ENCODE data around the gene PCDH9.
"Not testable (repeated sequence)": the region's sequence is repeated elsewhere in the genome, so short reads cannot be mapped to it uniquely, and the experiment has no call there.

Gene PCDH9

DNA sequence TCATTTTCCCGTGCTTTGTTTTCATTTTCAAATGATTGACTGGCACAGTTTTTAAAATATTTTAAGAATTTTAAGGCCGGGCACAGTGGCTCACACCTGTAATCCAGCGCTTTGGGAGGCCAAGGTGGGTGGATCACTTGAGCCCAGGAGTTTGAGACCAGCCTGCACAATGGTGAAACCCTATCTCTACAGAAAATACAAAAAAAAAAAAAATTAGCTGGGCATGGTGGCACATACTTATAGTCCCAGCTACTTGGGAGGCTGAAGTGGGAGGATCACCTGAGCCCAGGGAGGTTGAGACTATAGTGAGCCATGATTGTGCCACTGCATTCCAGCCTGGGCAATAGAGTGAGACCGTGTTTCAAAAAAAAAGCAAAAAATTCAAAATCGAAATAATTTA, 133.2 kb downstream of the PCDH9 start:
- not testable (repeated sequence) for H3K4me3 ChIP-seq (ENCODE audit: low read length); DNase-seq (ENCODE audit: low read depth, low spot score)

DNA sequence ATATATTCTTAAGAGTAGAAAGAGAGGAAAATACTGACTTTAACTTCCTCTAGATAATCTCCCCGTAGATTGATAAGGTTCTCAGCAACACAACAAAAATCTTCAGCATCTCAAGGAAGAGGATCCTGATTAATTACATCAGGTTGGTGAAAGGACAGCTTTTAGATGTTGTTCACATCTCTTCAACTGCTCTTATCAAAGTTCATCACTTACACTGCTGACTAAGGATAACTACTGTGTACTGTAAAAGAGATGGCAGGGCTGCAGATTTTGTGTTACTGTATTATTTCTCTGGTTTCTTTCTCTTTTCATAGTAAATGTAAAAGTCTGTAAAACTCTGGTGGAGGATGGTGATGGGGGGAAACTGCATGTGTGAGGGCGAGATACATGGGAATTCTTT, 133.7 kb downstream of the PCDH9 start:
- no peak for DNase-seq (ENCODE audit: low read depth, low spot score)
- H3K4me3 ChIP-seq (ENCODE audit: low read length): no peak overlapping the region

DNA sequence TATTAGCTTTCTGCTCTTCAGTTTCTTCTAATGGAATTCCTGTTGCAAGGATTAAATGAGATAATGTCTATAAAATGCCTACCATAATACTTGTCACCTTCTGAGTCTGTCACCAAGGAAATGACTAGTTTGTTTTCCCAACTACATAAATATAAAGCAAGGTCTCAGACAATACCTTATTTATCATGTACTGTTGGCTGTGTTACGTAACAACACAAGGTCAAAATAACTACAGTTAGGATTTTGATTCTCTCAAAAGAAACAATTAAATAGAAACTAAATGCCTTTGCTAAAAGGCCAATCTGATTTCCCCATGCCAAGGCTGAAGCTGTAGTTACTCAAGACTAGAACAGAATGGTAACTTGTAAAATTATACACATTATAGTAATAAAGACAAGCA, 134.5 kb downstream of the PCDH9 start:
- no peak overlapping the region for H3K4me3 ChIP-seq (ENCODE audit: low read length)
- no peak for DNase-seq (ENCODE audit: low read depth, low spot score)

DNA sequence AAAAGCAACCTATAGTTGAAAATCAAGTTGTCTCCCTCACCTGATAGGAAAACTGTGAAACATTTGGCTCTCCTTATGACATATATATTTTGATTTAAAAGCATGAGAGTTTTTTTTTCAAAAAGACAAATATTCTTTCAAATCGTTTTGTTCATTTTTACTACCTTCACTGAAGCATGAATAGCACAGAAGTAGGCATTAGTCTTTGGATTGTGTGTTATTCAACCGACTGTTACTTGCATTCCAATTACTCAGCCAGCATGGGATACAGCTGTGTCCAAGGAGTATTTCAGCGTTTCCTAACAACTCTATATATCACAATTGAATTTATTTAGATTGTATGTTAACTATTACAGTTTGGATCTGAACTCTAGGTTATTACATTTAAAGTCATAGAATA, 135.2 kb downstream of the PCDH9 start:
- no peak for DNase-seq (ENCODE audit: low read depth, low spot score)
- no peak overlapping the region for H3K4me3 ChIP-seq (ENCODE audit: low read length)

DNA sequence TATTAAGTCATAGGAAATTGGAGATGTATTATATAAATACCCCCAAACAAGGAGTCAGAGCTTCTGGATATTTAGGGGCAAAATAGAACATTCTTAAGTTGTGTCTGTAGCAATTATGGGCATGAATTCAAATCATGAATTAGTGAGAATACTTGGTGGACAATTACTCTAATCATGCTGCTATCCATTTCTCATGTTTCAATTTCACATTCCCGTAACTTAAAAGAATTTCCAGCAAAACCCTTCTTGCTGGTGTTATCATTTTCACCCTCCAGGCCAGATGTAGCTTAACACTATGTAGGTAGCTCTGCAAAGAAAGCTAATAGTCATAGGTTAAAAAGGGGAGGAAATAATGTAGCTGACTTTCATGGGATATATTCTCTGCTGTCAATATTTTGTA, 136.1 kb downstream of the PCDH9 start:
- H3K4me3 ChIP-seq (ENCODE audit: low read length): no peak overlapping the region
- no peak for DNase-seq (ENCODE audit: low read depth, low spot score)

DNA sequence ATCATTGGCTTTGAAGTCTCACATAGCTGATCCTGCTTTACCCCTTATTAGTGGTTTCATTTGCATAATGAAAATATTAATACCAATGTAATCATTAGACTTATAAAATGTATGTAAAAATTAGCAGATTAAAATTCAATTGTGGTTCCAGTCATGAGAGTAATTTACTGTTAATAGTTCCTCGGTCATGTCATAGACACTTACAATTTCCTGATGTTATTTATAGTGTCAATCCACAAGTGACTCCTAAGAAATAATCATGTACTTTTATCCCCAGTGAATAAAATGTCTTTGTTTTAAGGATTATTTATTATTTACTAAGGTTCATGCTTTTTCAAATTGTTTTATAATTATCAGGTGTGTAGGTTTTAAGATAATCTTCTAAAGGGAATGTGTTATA, 138.5 kb downstream of the PCDH9 start:
- DNase-seq (ENCODE audit: low read depth, low spot score): no peak

DNA sequence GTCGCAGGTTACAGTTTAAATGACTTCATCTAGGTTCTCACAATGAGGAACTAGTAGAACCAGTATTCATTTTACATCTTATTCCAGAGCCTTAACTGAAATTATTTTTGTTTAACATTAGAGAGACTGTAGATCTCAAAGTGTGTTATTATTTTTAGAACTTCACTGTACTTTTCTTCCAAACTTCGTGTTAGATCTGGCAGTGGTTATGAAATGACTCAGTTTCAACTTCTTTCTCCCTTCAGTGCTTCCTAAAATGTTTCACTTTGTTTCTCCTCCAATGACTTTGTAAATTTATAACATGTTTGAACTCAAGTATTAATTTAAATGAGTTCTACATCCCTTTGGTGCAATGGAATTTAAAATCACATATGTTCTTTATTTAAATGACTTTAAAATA, 139.3 kb downstream of the PCDH9 start:
- no peak for DNase-seq (ENCODE audit: low read depth, low spot score)

More for the DNA sequence above, 138.5 kb downstream of the PCDH9 start:
- H3K4me3 ChIP-seq (ENCODE audit: low read length): no peak overlapping the region

DNA sequence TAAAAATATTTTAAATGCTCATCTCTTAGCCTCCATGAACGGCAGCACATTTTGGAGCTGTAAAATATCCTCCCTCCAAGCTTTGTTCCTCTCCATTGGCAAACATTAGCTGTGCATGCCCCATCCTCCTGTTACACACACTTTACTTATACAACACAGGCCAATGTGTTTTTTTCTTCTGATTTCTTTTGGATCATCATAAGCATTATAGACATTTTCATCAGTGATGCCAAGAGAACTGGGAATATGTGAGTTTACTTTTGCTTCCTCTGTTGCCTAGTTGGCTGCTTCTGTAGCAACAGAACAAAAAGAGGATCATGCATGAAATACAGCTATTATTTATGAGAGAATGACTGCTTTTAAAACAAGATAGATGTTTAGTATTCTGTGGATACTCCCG, 142.6 kb downstream of the PCDH9 start:
- no peak overlapping the region for H3K4me3 ChIP-seq (ENCODE audit: low read length)
- DNase-seq (ENCODE audit: low read depth, low spot score): no peak

More for the DNA sequence above, 139.3 kb downstream of the PCDH9 start:
- no peak overlapping the region for H3K4me3 ChIP-seq (ENCODE audit: low read length)

DNA sequence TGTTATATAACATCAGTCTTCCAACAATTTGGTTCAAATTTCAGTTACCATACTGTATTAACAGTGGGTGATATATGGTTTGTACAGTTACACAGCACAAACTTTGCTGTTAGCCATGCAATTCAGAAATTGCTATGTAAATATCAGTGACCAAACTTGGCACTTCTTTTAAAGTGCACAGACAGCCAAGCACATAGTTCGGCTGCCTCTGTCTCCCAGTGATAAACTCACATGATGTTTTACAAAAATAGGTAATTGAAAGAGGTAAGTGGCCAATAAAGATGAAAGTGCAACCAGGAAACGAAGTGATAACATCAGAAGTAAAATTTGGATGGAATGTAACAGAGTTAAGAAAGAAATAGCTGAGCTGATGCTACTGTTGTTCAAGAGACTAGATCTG, 143.9 kb downstream of the PCDH9 start:
- no peak for DNase-seq (ENCODE audit: low read depth, low spot score)
- H3K4me3 ChIP-seq (ENCODE audit: low read length): no peak overlapping the region

DNA sequence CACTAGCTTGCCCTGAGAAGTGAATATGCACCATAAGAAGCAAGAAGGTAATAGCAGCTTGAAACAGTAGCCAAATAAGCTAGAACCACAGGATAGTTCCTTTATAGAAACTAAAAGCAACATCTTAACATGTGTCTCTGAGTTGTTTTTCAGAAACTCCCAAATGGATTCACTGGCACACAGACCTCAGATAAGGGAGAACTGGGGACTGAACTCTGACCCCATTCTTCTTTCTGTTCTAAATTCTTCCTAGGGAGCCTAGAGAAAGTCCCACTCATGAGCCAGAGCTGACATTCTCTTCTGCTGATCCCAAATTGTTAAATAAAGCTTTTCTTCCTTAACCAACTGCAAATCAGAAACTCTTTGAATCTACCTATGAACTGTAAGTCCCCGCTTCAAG, 146.1 kb downstream of the PCDH9 start:
- DNase-seq (ENCODE audit: low read depth, low spot score): no peak
- no peak overlapping the region for H3K4me3 ChIP-seq (ENCODE audit: low read length)

DNA sequence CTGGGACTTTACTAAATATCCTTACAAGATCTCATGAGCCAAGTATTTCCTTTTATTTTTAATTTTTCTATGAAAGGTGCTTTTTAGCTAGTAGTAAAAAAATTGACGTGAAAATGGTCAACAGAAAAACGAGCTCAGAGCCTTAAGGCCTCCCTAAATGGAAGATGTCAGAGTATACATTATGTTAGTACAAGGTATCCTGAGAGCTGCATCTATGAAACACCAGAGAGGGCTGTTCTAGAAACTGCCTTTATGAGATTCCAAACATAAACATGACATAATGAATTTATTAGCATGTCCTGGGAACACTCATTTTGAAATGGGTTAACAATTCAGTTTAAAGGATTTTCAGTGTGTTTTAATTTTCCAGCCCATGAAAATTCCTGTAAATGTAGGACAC, 146.6 kb downstream of the PCDH9 start:
- no peak overlapping the region for H3K4me3 ChIP-seq (ENCODE audit: low read length)
- DNase-seq (ENCODE audit: low read depth, low spot score): no peak

DNA sequence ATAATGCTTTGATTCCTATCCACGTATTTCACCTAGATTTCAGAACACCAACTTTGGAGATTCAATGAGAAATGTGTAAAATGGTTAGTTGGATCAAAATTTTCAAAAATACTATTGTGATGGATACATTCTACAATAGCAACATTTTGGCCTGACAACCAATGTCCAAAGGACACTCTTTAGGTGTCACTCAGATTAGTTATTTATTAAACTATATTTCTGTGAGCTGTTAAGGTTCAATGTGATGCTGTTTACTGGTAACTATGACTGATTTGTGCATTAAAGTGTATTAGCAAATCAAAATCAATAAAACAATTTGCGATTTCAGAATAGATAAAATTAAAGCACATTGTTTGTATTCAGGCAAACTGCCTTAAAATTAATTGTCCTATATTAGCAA, 149.8 kb downstream of the PCDH9 start:
- DNase-seq (ENCODE audit: low read depth, low spot score): no peak
- no peak overlapping the region for H3K4me3 ChIP-seq (ENCODE audit: low read length)

DNA sequence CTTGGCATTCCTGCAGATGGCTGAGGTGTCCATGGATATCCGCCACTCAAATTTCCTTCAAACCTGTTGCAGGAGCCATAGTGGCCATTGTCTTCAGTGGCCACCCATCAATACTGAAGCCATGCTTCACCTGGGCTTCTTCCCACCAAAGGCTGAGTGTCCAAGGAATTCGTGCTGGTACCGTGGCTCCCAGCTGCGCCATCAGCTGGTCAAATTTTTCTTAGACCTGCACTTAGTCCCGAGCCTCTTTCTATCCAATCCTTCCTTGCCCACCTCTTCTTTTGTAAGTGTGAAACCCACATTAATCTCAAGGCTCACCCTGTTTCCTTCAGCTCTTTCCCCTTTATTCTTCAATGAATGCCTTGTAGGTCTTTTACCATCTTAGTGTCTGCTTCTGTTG, 152.1 kb downstream of the PCDH9 start:
- no peak for DNase-seq (ENCODE audit: low read depth, low spot score)
- H3K4me3 ChIP-seq (ENCODE audit: low read length): no peak overlapping the region

DNA sequence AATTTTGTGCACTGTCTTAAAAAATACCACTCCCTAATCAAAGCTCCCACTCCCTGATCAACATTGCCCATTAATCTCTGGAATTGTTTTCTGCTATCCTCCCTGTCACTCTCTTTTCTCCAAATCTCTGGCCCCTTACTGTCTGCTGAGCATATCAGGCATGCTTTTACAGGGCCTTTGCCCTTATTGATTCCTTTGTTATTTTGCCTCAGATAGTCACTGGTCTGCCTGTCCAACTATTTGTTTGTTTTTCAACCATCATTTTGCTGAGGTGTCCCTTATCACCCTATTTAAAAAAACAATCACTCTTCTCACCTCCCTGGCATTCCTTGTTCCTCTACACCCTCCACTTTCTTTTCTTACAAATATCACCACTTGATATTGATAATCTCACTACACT, 153.0 kb downstream of the PCDH9 start:
- DNase-seq (ENCODE audit: low read depth, low spot score): no peak
- no peak overlapping the region for H3K4me3 ChIP-seq (ENCODE audit: low read length)

DNA sequence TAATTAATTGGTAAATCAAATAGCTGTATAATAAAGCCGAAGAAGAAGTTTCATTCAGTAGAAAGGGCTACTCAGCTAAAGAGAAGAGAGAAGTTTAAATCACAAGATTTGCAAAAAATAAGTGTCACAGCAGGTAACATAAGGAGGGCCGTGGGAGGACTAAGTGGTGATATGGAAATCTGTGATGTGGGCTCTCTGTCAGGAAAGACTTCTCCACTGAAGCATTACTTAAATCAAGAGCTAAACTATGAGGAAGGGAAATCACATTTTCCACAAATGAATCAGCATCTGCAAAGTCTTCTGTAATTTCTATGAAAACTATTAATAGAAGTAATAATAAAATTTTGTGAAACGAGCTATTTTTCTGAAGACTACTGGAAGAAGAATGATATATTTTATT, 153.8 kb downstream of the PCDH9 start:
- no peak overlapping the region for H3K4me3 ChIP-seq (ENCODE audit: low read length)
- DNase-seq (ENCODE audit: low read depth, low spot score): no peak

DNA sequence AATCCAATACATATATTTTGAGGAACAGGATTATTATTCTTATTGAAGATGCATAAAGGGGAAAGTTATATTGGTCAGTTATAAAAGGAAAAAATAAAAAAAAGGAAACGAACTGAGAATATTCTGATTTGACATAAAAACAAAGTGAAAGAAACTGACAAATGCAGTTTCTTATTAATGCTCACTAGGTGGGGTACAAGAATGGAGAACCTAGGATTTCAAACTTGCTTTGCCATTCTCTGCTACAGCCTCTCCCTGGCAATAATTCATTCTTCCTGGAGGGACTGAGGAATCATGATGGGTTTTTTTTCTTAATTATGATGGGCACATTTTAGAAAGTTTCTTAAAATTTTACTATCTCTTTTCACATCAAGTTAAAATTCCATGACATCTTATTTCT, 154.9 kb downstream of the PCDH9 start:
- no peak for DNase-seq (ENCODE audit: low read depth, low spot score)
- H3K4me3 ChIP-seq (ENCODE audit: low read length): no peak overlapping the region

DNA sequence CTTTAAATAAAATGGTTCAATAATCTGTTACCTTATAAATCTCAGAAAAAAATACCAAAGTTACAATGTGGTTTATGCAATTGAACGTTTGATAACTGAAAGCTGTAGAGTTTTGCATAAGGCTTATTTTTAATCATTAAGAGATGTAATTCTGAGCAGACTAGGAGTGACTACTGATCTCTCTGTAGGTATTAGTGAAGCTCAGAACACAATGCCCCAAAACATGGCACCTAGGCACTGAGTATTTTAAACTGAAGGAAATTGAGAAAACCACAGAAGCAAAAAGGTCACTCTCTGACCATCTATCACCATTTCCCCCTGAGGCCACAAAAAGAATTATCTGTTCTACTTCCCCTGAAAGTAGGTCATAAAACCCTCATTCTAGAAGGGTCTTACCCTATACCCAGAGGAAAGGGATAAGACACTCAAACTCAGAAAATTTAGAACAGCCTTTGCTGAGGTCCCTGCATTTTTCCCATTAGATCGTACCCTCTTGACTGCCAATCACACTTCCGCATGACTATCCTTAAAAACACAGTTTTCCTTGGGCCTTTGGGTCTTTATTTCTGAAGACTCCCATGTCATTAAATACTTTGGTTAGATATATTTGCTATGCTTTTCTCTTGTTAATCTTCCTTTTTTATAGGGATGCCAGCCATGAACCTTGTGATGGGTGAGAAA, 158.1 kb downstream of the PCDH9 start:
- no peak for DNase-seq (ENCODE audit: low read depth, low spot score)
- no peak overlapping the region for H3K4me3 ChIP-seq (ENCODE audit: low read length)

DNA sequence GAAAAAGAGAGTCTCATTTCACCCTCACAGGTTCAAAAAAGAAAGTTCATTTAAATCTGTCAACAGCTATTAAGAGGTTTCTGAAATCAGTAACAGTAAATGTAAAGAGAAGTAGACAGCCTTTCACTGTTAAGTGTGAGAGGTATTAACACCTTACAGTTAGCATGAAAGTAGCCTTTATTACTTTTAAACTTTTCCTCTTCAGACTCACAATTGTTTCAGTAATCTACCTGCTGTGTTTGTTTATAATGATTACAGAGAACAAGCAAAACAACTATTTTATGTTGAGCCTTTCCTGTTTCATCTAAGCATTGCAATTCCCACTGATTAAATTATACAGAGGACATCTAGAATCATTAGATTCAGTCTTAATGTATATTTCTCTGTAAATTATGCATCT, 159.8 kb downstream of the PCDH9 start:
- DNase-seq (ENCODE audit: low read depth, low spot score): no peak
- H3K4me3 ChIP-seq (ENCODE audit: low read length): no peak overlapping the region

DNA sequence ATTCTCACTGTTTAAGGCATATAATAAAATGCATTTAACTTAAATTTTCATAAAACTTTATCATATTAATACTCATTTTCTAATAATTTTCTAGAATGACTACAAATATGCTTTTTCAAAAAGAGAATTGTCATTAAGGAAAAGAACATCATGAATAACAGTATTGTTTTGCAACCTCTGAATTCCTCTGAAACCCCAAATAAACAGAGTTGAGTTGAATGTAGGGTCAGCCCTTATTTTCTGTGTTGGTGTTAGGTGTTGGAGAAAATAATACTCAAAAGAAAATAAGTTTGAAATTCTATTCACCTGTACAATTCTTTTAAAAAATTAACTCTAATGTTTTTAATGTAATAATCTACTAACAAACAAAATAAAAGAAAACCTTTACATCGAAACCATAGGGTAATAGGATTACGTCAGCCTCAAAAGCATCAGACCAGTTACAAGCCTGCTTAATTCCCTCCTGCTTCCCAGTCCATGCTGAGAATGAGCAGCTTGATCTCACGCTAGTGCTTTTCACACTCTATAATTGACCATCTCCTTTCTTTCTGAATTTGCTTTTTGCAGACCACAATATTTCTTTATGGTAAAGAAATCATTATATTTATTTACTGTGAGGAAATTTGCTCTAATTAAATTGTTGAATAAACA, 160.9 kb downstream of the PCDH9 start:
- H3K4me3 ChIP-seq (ENCODE audit: low read length): no peak overlapping the region
- no peak for DNase-seq (ENCODE audit: low read depth, low spot score)

DNA sequence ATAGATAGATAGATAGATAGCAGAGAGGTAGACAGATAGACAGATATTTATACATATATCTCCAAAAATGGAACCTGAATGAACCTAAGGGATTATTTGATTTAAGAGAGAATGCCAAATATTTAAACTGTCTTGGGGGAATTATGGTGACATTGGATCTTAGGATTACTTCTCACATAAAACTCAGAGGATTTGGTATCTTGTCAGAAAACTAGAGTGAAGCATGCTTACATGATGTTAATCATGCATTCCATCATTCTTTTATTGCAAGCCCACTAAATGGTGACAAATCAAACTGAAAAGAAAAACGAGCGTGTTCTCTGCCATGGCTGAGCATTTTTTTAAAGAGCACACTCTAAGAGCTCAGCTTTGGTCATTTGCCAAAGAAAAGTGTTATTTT, 165.2 kb downstream of the PCDH9 start:
- DNase-seq (ENCODE audit: low read depth, low spot score): no peak
- H3K4me3 ChIP-seq (ENCODE audit: low read length): no peak overlapping the region

DNA sequence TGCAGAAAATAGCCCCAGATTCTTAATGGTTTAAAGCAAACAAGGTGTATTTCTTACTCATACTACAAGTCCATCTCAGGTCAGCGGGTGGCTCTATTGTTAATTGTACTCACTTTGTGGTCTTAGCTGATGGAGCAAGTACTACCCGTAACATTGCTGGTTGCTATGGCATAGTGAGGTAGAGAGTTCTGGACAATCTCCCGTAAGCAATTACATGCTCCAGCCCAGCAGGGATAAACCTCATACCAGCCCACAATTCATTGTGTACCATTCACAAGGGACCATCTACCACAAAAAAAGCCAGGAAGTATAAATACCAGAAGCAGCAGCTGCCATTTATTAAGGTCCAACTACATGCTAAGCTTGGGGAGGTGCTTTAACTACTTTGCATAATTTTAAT, 167.1 kb downstream of the PCDH9 start:
- DNase-seq (ENCODE audit: low read depth, low spot score): no peak
- H3K4me3 ChIP-seq (ENCODE audit: low read length): no peak overlapping the region

Data from Jurkat, Clone E6-1 (cell line).